ENCODE data around the gene HDAC8.

DNA sequence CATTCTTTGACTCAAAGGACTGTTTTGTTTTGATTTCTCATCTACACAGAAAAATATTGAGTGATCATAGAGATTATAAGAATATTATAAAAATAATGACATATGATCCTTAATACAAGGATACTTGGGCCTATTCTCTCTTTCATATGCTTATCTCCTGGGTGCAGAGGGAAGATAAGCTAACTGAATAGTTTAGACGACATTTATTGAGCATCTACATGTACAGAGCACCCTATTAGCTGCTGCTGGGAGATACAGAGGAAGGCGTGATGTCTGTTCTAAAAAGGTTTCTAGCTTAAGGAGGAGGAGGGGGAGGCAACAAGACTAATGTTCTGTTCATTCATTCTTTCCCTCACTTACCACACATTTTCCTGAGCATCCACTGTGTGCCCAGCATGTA is 106.8 kb downstream of the HDAC8 start:
- TF ChIP-seq, protein P1, sequence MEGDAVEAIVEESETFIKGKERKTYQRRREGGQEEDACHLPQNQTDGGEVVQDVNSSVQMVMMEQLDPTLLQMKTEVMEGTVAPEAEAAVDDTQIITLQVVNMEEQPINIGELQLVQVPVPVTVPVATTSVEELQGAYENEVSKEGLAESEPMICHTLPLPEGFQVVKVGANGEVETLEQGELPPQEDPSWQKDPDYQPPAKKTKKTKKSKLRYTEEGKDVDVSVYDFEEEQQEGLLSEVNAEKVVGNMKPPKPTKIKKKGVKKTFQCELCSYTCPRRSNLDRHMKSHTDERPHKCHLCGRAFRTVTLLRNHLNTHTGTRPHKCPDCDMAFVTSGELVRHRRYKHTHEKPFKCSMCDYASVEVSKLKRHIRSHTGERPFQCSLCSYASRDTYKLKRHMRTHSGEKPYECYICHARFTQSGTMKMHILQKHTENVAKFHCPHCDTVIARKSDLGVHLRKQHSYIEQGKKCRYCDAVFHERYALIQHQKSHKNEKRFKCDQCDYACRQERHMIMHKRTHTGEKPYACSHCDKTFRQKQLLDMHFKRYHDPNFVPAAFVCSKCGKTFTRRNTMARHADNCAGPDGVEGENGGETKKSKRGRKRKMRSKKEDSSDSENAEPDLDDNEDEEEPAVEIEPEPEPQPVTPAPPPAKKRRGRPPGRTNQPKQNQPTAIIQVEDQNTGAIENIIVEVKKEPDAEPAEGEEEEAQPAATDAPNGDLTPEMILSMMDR (IDR thresholded peaks at IDR 0.05): no peak
- no peak for TF ChIP-seq ZFX (IDR thresholded peaks at IDR 0.05; ENCODE audit: borderline replicate concordance)
